SKM-1 (cell line): ENCODE data around the gene CADPS.

Experiments used
- DNase-seq: peaks from one replicate; lab custom pipeline; 2025; ENCODE audit not compliant: unreplicated experiment; lab: John Stamatoyannopoulos, UW

Gene CADPS

DNA sequence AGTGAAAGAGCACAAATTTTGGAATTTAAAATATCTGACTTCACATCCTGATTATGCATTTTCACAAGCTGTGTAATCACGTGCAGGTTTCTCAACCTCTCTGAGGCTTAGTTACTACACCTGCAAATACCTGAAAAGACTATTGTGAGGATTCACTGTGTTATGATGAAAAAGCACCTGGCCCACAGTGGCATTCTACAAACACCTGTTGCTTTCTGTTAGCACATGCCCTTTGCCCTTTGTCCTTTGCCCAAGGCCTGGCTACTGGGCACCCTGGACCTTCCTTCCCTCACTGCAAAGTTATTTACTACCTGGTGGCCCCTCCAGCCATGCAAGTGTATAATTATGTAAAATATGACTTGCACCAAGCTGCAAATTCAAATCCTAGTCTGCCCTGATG, 227.5 kb downstream of the CADPS start:
- DNase-seq = no peak

DNA sequence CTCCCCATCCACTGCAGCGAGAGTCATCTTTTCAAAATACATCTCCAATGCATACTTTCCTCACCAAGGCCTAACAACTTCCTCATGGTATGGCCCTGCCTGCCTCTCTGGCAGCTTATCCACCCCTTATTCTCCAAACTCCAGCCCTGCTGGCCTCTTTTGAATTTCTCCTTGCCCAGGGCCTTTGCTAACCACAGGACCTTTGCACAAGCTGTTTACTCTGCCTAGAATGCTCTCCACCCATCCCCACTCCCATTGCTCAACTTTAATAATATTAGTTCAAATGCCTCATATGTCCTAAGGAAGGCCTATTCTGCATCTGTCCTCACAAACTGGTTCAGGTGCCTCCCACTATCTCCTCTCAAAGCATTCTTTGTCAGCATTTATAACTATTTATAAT, 230.7 kb downstream of the CADPS start:
- no peak for DNase-seq

DNA sequence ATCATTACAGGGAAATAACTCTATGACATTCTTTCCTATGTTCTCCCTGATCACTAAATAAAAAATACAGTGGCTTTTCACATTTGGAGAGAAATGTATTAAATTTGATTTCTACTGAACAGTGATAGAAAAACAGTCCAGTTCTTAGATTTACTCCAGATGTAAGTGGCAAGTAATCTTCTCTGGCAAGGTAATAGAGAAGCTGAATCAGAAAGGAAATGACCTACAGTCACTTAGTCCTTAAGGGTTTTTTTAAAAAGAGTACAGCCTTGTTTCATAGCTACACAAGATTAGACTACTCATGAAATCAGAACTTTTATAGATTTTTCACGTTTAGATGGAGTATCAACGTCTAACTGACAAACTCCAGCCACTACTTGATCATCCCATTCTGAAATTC, 236.9 kb downstream of the CADPS start:
- no peak for DNase-seq

GRCh38 chr3:62636235-62636826, 238.9 kb downstream of the CADPS start:
- DNase-seq = no peak

DNA sequence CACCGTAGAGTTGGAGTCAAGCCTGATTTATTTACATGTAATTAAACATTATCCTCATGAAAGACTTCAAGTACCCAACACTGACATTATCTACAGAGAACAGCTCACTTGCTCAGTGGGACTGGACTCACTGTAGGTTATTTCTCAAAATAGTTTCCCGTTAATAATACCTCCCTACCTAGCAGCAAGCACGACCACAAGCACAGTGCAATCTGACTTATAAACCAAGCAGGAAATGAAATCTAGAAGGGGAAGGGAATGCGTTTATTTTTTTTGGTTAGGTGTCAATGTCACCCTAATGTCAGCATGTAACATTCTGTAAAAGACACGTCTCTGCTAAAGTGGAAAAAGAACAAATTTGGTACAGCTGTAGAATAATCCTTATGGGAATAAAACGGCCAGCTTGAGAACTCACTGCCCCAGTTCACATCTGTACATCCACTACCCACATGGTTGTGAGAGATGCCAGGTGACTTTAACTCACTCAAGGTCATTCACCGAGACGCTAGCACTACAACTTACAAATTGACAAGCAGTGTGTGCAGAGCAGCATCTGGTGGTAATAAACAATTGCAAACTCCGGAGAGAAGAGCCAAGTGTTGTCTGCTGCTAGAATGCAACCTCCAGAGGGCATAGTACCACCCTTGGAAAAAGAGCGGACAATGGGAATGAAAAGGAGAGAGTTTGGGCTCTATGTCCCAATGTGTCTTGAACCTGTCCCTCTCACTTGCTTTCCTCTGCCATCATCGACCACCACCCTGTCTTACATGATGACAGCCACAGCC, 242.5 kb downstream of the CADPS start:
- no peak for DNase-seq

- no peak for DNase-seq
Measured at GRCh38 chr3:62631488-62631887, 243.7 kb downstream of the CADPS start.

DNA sequence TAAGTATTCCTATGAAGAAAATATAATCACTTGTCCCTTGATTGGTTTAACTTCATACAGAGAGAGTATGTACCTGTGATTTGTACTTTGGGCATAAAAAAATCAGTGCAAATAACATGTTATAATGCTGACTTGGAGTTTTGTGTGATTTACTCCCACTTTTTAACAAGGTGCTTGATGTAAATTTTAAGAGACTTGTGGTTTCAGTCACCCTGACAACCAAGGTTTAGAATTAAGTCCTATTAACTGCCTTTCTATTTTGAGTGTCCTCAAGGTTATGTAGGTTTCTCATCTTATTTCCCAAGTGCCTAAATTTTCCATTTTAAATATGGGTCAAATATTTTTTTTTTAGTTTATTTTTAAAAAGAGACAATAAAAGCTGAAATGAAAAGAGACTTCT, 244.6 kb downstream of the CADPS start:
- no peak for DNase-seq

DNA sequence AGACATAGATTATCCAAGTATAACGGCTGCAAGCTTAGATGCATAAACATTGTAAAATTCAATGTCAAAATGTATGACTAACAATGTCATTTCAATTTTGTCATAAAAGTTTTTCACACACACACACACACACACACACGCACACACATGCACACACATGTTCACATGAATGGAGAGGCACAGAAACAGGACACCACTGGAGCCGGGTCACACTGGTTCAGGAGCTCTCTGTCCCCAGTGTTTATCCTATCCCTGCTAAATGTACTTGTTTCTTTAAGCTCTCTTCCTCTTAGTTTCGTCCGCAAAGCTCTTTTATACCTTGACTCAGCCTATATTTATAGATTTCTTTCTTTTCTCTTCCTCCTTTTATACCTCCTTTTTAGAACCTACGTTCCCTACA, 249.9 kb downstream of the CADPS start:
- DNase-seq = no peak

DNA sequence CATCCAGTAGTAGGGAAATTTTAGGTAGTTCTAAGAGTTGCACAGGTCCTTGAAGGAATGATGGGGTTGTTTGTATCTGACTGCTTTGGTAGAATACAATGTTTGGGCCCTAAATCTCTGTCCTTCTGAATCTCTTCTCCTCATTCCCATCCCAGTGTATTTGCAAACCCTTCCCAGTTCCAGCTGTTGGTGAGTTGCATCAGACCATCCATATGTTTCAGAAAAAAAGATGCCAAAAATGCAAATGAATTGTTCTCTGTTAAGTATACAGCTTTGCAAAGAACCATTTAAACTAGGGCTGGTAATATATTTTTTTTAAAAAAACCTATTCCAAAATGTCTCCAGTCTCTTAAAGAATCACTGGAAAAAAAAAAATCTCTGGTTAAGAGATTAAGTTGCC, 251.0 kb downstream of the CADPS start:
- no peak for DNase-seq

DNA sequence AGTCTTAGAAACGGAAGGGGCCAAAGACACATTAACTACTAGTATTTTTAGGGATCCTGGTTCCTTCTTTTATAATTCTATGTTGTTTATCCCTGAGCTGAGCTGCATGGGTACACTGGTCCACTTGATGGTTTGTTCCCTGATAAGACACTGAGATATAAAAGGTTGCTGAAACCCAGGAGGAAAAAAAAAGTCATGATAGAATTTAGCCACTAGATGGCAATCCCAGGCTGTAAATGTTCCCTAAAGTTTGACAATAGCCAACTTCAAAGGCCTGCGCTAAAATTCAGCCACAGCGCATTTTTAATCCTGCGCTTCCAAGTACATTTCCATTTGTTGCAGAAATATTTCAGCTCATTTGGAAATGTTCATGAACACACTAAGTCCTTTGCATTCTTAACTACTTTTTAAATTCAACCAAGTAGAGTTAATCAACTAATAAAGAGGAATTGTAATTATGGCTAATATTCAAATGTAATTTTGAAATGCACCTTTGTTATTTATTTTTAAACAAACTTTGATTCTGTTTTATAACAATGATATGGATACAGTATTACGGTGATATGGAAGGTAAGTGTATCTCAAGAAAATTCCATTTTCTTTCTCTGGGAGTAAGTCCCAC, 252.6 kb downstream of the CADPS start:
- DNase-seq = peak; percentile 57

DNA sequence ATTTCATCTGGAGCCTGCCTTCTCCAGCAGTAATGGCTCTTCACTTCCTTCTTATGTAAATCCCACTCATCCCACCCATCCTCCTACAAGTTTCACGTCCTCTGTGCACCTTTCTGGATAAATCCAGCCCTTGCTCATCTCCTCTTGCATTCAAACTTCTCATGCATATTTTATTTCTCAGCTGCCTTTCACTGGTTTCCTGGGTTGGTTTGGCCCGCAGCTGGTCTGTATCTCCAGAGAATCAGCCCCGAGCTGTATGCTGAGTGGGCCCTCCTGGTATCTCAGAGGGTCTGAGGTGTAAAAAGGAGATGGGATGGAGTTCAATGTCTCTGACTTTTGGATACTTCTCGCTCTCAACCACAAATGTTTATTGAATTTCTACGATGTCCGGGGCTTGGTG, 253.3 kb downstream of the CADPS start:
- DNase-seq = no peak

DNA sequence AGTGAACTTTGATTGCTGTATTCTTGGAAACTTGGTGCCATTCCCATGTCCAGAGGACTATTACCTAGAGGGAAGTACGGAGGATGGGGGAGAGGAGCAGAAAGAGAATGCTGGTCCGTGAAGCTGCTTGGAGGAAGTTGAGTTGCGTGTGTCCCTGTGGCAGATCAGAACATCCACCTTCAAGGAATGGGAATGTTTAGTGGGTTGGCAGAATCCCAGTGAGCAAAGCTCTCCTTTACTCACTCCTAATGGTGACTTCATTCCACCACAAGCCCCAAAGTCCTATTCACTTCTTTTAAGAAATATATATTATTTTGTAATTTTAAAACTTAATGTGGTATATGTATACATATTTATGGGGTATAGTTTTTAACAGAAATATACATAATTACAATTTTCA, 254.0 kb downstream of the CADPS start:
- no peak for DNase-seq

DNA sequence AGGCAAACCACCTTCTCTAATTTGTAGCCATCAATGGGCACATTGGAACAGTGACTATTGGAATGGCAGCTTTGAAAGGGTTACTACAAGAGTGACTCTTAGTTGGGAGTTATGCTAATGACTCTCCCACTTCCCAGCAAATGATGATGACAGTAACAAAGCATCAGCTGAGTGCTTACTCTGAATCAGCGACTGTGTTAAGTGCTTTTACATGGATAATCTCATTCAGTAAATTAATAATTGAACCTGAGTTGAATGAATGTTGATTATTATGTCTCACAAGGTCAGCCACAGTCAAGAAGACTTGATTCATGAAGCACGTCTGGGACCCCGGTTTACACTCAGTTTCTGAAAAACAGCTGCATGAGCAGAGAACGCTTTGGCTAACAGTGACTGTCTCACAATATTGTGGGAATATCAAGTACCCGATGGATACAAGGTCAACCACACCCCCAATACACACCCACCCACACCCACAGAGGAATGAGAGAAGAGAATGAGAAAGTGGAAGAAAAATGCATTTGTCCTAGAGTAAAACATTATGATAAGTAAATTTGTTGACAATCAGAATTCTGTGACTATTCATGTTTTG, 259.9 kb downstream of the CADPS start:
- no peak for DNase-seq

GRCh38 chr3:62614527-62614926, 260.7 kb downstream of the CADPS start:
- DNase-seq = no peak

DNA sequence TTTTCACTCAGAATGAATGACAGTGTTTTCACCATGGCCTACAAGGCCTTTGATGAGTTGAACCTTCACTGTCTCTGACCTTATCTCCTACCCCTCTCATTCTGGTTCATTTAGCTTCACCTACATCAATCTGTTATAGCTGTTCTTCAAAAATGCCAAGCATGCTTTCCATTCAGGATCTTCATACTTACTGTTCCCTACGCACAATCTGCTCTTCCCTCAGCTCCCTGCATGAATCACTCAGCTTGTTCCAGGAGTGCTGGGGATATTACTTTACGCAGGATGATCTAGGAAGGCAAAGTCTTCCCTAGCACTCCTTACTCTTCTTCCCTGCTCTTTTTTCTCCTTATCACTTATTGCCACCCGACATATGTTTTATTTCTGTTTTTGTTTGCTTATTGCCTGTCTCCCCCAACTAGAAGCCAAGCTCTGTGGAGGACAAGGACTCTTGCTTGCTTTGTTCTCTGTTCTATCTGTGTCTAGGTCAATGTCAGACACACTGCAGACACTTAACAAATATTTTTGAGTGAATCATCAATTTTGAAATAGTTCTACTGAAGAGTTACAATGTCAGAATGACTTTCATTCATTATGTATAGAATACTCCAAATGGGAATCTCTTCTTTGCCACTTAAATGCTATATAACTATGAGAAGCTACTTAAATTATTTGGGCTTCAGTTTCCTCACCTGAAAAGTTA, 263.5 kb downstream of the CADPS start:
- no peak for DNase-seq

GRCh38 chr3:62607287-62608029, 267.8 kb downstream of the CADPS start:
- DNase-seq = no peak

DNA sequence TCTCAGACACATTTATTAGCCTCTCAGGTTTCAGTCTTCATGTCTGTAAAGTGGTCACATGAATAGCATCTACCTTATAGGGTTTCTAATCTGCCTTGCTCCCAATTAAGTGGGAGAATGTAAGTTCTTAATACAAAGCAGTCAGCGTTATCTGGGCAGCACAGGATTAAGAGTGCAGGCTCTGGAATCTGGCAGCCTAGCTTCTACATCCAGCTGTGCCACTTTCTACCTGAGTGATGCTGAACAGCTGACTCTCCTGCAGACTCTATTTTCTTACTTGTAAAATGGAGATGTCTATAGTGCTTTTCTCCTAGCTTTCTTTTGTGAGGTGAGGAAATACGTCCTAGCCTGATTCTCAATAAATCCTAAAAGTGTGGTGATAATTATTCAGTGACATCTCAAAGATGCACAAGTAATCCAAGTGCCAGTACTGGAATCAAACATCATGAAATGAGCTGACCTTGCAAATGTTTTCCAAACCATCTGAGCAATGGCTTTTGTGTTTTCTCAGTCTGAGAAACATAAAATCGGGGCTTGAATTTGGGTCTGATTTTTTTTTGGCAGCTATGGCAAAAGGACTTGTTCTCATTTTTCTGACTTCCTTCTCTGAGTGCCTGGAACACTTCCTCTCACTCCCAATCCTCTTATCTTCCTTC, 269.7 kb downstream of the CADPS start:
- DNase-seq = no peak

- DNase-seq = no peak
Measured at GRCh38 chr3:62604751-62605351, 270.4 kb downstream of the CADPS start.

- no peak for DNase-seq
Measured at GRCh38 chr3:62604298-62604697, 270.9 kb downstream of the CADPS start.

- DNase-seq = no peak
Measured at GRCh38 chr3:62602987-62603386, 272.2 kb downstream of the CADPS start.
